ENCODE data around the gene AGTRAP. TPM values are rescaled to one million over a fixed set of nuclear protein-coding genes. Genes with fewer than 3 reads are reported as not detected.

The AGTRAP gene
- total RNA-seq, 1 donor from 2014 or later: 38.6 TPM

- no peak for TF ChIP-seq CTCF (conservative IDR thresholded peaks at IDR 0.05)
- Mint-ChIP-seq H3K27me3 (no peaks in the 10 kb centered on the region), H3K4me1 (ENCODE audit: unreplicated experiment) (peaks cover 23% of the 10 kb centered on the region), H3K4me3 (no peak overlapping the region), H3K27ac (peak overlapping the region; percentile 39), H3K9me3 (no peaks in the 10 kb centered on the region), H3K36me3 (no peaks in the 10 kb centered on the region)
- DNase-seq (ENCODE audit: extremely low spot score, unreplicated experiment): no peak
Measured at GRCh38 chr1:11730429-11730891, 5.5 kb upstream of the AGTRAP start.

GRCh38 chr1:11731691-11732283 lies 4.1 kb upstream of the AGTRAP start:
- no peak for TF ChIP-seq CTCF (conservative IDR thresholded peaks at IDR 0.05)
- Mint-ChIP-seq H3K9me3 (no peaks in the 10 kb centered on the region), H3K4me3 (peak overlapping the region; percentile 82), H3K27me3 (no peaks in the 10 kb centered on the region), H3K27ac (peak overlapping the region; percentile 97), H3K4me1 (ENCODE audit: unreplicated experiment) (peaks cover 25% of the 10 kb centered on the region), H3K36me3 (no peaks in the 10 kb centered on the region)
- no peak for DNase-seq (ENCODE audit: extremely low spot score, unreplicated experiment)

GRCh38 chr1:11733306-11733705 lies 2.6 kb upstream of the AGTRAP start:
- H3K4me1 Mint-ChIP-seq (ENCODE audit: unreplicated experiment): peaks cover 35% of the 10 kb centered on the region
- H3K36me3 Mint-ChIP-seq: no peaks in the 10 kb centered on the region
- H3K4me3 Mint-ChIP-seq: peak overlapping the region; percentile 35
- H3K27ac Mint-ChIP-seq: peak overlapping the region; percentile 97
- no peaks in the 10 kb centered on the region for H3K9me3 Mint-ChIP-seq
- no peaks in the 10 kb centered on the region for H3K27me3 Mint-ChIP-seq
- DNase-seq (ENCODE audit: extremely low spot score, unreplicated experiment): no peak
- no peak for TF ChIP-seq CTCF (conservative IDR thresholded peaks at IDR 0.05)

- H3K27ac Mint-ChIP-seq: peak overlapping the region; percentile 12
- peaks cover 35% of the 10 kb centered on the region for H3K4me1 Mint-ChIP-seq (ENCODE audit: unreplicated experiment)
- H3K27me3 Mint-ChIP-seq: no peaks in the 10 kb centered on the region
- H3K36me3 Mint-ChIP-seq: no peaks in the 10 kb centered on the region
- no peak for TF ChIP-seq CTCF (conservative IDR thresholded peaks at IDR 0.05)
- H3K9me3 Mint-ChIP-seq: no peaks in the 10 kb centered on the region
- DNase-seq (ENCODE audit: extremely low spot score, unreplicated experiment): no peak
- H3K4me3 Mint-ChIP-seq: peak overlapping the region; percentile 93
Measured at GRCh38 chr1:11735531-11735853, 444 bp upstream of the AGTRAP start.

GRCh38 chr1:11736746-11737639 lies 1.1 kb downstream of the AGTRAP start:
- TF ChIP-seq CTCF (conservative IDR thresholded peaks at IDR 0.05): no peak
- Mint-ChIP-seq H3K4me3 (peak overlapping the region; percentile 93), H3K36me3 (no peaks in the 10 kb centered on the region), H3K9me3 (no peaks in the 10 kb centered on the region), H3K27ac (peak overlapping the region; percentile 86), H3K27me3 (no peaks in the 10 kb centered on the region), H3K4me1 (ENCODE audit: unreplicated experiment) (peaks cover 29% of the 10 kb centered on the region)
- no peak for DNase-seq (ENCODE audit: extremely low spot score, unreplicated experiment)

All from type B pancreatic cell (in vitro differentiated cells).